GM19324 (cell line): ENCODE results near the gene PRSS23.
"Not testable (repeated sequence)": the region's sequence is repeated elsewhere in the genome, so short reads cannot be mapped to it uniquely, and the experiment has no call there.

Source experiments
- ATAC-seq: cut with Tn5 transposase; IDR thresholded peaks from one replicate; pipeline ENCODE4 v1.9.1; 2021; ENCODE audit warnings: mild to moderate bottlenecking, moderate library complexity; ENCODE audit not compliant: unreplicated experiment, low FRiP score

Gene PRSS23

DNA sequence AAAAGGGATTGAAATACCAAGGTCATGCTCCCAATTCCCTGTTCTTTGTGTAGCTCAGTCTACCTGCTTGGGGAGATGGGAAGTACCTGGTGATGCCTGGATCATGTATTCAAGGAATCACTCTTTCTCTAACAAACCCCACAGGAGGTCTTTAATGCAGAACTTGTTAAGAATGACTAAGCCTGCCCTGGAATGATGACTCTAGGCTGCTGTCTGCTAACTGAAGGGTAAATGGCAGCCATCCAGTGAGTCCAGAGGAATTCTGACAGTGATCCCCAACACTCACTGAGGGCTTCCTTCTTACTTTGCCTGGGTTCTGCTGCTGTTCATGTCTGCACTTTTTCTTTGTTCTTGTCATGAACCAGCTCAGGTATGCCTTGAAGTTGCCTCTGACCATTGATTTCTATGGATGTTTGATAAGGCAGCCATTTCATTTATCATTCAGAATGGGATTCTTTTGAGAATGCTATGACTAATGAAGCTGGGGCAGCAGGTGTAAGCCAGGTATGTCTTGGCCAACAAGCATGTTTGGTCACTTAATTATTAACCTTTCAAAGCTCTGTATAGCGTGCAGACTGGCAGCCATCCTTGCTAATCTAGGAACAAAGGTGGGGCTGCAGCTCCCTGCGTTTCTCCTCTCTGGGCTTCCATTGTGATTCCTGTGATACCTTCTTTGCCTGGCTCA lies 11.4 kb downstream of the PRSS23 start:
- no peak for ATAC-seq

DNA sequence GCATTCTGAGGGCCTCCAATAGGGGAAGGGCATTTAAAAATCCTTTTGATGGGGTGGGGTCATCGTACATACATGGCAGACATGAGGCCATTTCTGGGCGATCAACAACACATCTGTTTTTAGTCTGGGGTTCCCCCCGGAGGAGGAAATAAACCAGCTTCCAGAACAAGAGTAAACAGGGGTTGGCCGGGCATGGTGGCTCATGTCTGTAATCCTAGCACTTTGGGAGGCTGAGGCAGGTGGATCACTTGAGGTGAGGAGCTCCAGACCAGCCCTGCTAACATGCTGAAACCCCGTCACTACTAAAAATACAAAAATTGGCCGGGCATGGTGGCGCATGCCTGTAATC lies 12.0 kb downstream of the PRSS23 start:
- ATAC-seq = no peak

DNA sequence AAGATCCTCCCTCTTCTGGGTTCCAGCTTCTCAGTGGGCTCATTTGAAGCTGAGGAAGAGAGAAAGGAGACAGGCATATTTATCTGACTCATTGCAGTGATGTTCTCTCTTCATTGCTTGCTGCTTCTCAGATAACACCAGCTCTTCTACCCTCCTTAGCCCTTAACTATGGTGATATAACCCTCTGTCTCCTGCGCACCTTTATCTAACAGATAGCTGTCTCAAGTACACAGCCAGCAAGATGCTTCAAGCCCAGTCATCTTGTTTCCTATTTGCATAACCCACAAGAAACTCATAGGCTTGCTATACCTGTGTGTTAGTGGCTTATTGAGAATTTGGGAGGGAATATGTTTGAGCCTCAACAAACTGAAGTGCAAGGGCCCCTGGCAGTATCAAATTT lies 12.6 kb downstream of the PRSS23 start:
- ATAC-seq = peak; percentile 45

DNA sequence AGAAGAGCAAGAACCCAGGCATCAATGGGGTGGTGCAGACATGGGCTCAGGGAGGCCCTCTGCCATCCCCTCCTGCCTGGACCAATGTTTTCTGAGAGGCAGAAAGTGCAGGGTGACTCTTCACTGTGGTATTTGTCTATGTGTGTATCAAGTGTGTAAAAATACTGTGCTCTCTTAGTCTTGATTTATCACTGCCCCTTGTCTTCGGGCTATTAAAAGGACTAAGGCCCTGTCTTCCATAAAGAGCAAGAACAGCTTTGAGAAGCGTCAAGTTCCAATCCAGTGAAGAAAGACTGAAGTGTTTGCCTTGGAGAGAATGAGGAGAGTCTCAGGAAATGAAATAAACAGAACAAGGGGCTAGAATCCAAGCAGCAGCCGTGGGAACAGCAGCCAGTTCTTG lies 14.4 kb downstream of the PRSS23 start:
- no peak for ATAC-seq

DNA sequence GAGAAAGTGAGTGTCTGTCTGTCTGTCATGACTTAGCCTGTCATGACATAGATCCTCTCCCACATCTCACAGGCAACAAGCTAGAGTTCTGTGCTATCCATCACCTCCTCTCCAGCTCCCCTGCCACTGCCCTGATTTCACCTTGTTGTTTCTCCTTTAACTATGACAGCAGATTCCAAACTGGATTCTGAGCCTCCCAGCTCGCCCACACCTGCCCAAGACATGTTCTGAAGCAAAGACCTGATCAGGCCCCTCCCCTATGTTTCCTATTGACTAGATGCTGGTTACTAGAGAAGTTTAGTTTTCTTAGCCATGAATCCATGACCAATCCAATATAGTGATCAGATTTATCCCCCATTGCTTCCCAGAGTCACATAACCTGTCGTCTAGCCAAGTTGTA lies 15.4 kb downstream of the PRSS23 start:
- no peak for ATAC-seq

DNA sequence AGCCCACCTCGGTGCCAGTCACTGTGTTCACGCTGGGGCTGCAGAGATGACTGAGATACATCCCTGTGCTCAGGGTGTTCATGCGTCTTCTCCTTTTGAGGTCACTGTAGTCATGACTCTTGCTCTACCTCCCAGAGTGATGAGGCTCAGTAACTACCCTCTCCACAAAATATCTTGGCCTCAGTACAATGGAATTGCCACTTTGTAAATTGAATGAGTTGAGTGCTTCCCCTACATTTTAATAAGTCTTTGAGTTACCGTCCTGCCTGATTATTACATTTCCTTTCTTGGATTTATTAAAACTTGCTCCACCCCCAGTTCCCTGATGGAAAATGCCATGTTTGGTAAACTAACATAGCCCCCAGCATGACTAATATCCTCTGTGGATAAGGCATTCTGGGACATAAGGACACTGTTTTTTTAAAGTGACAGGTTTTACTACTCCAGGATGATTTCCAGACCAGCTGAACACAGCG lies 15.9 kb downstream of the PRSS23 start:
- ATAC-seq = no peak

DNA sequence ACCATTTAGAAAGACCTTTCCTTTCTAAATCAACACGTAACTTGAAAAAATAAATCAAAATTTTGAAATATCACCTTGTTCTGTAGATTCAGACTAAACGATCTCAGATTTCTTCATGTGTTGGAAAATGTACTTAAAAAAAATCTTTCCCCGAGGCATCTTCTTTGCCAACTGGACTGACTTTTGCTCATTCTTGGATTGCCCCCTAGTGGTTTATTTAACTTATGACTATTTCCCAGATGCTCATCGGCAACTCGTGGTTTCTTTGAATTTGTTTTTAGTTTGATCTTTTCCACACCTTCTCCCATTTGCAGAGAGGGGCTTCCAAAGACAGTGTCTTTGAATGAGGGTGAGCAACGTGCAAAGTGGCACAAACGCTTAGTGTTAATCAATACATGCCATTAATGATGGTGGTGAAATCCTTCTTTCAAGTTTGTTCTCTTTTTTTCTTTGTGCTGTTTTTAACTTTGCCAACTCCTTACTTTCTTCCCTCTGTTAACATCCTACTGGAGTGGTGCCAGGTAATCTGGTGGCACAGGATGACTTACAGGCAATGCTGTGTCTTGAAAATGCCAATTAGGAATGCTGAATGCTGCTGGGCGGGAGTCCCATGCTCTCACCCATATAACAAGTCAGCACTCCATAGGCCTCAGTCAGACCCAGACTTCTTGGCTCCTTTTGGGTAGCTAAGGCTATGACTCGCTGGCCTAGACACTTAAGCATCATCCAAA lies 18.3 kb downstream of the PRSS23 start:
- no peak for ATAC-seq

DNA sequence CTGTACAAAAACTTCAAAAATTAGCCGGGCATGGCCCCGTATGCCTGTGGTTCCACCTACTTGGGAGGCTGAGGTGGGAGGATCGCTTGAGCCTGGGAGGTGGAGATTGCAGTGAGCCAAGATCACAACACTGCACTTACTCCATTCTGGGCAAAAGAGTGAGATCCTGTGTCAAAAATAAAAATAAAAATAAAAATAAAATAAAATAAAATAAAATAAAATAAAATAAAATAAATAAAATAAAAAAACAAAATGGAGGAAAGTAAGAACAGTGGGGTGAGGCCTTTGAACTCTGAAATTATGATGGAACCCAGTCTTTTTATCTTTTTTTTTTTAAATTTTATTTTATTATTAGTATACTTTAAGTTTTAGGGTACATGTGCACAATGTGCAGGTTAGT lies 23.8 kb downstream of the PRSS23 start:
- ATAC-seq = not testable (repeated sequence)

DNA sequence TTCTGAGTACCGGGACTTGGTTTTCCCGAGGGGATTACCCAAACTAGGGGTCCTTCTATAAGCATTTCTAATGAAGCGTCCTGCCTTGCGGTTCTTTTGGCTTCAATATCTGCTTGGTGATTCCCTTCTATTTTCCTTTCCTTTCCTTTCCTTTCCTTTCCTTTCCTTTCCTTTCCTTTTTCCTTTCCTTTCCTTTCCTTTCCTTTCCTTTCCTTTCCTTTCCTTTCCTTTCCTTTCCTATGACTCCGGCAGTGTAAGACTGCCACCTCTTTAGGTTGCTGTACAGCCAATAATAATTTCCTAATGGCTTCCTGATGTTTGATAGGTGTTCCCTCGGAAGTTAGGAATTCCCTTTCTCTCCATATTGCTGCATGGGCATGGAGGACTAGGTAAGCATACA lies 34.0 kb downstream of the PRSS23 start:
- not testable (repeated sequence) for ATAC-seq

DNA sequence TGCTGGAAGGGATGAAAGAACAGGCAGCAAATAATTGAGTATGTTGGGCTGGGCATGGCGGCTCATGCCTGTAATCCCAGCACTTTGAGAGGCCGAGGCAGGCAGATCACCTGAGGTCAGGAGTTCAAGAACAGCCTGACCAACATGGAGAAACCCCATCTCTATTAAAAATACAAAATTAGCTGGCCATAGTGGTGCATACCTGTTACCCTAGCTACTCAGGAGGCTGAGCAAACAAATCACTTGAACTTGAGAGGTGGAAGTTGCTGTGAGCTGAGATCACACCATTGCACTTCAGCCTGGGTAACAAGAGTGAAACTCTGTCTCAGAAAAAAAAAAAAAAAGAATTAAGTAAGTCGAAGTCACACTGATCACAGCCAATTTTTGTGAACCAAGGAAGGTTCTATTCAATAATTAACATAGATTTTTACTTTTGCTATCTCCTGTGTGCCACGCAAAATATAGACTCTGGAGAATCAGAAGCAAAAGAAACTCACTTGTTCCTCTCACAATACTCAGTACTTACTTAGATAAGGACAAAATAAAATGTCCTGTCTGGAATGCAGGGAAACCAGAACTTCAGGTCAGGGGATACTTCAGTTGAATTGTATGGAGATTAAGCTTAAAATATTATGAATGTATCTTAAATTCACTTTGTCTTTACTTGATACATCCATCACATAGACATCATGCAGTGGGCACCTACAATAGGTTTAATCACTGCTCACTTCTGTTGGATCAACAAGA lies 44.6 kb downstream of the PRSS23 start:
- ATAC-seq = not testable (repeated sequence)

DNA sequence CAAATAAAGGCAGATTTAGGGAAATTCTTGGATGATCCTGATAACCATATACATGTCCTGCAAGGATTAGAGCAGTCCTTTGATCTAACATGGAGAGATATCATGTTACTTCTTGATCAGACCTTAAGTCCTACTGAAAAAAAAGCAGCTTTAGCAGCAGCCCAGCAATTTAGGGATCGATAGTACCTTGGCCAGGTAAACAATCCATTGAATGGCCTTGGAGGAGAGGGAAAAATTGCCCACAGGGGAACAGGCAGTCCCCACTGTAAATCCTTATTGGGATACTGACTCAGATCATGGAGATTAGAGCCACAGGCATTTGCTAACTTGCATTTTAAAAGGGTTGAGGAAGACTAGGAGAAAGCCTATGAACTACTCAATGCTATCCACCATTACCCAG lies 47.8 kb downstream of the PRSS23 start:
- no peak for ATAC-seq

DNA sequence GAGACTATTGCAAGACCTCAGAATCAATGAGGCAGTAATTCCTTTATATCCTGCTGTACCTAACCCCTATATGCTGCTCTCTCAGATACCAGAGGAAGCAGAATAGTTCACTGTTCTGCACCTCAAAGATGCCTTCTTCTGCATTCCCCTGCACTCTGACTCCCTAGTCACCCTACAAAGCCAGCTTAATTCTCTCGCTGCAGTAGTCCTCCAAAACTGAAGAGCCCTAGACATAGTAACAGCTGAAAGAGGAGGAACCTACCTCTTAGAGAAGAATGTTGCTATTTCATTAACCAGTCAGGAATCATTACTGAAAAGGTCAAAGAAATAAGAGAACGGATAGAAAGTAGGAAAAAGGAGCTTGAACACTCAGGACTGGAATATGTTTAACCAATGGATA lies 49.3 kb downstream of the PRSS23 start:
- no peak for ATAC-seq
